Astrocyte of the spinal cord (primary cell): ENCODE measurements around the gene NINJ2.
"Not testable (repeated sequence)": the region's sequence is repeated elsewhere in the genome, so short reads cannot be mapped to it uniquely, and the experiment has no call there.

Experiments used
- DNase-seq: peaks from one replicate; pipeline ENCODE4 v3.0.0; 2011; ENCODE audit warnings: low read depth, low spot score
- H3K4me3 ChIP-seq: 2 replicates; pipeline ENCODE4 v1.5.1; 2011; ENCODE audit warnings: low read depth, mild to moderate bottlenecking, low read length, moderate library complexity
- CTCF ChIP-seq: IDR thresholded peaks from 2 replicates; pipeline ENCODE4 v1.5.1; 2012; ENCODE audit warnings: low read depth, mild to moderate bottlenecking, low read length, inconsistent platforms
- in situ Hi-C: cut with HindIII; loops from 2 replicates; pipeline ENCODE4 v1.10.0; 2017; ENCODE audit warnings: low sequenced_read_pairs

The NINJ2 gene

GRCh38 chr12:633731-634130, 29.5 kb downstream of the NINJ2 start:
- H3K4me3 ChIP-seq = no peak overlapping the region
- no peak for TF ChIP-seq CTCF
- in situ Hi-C loops = no loop called here
- peak; percentile 5 for DNase-seq

GRCh38 chr12:632102-632696, 31.0 kb downstream of the NINJ2 start:
- no peak overlapping the region for H3K4me3 ChIP-seq
- in situ Hi-C loops = no loop called here
- TF ChIP-seq CTCF = no peak
- DNase-seq = peak; percentile 98

GRCh38 chr12:630656-631632, 32.3 kb downstream of the NINJ2 start:
- TF ChIP-seq CTCF = no peak
- in situ Hi-C loops = no loop called here
- H3K4me3 ChIP-seq = no peak overlapping the region
- no peak for DNase-seq

GRCh38 chr12:628742-629078, 34.5 kb downstream of the NINJ2 start:
- DNase-seq, H3K4me3 ChIP-seq, in situ Hi-C loops: not testable (repeated sequence)

- H3K4me3 ChIP-seq = no peak overlapping the region
- in situ Hi-C loops = no loop called here
- TF ChIP-seq CTCF = no peak
- no peak for DNase-seq
Observed at GRCh38 chr12:627863-628741, 35.1 kb downstream of the NINJ2 start.

GRCh38 chr12:627285-627684, 36.0 kb downstream of the NINJ2 start:
- DNase-seq = no peak
- no peak for TF ChIP-seq CTCF
- in situ Hi-C loops = no loop called here
- H3K4me3 ChIP-seq = no peak overlapping the region
